Fibroblast of the conjunctiva (primary cell): ENCODE measurements around the gene TPCN1.
A peak's percentile ranks its signal among the peaks of the same experiment; 100 is the strongest.

Source experiments
- DNase-seq: peaks from one replicate; pipeline ENCODE4 v3.0.0-alpha.2; 2010; ENCODE audit warnings: low read depth

TPCN1 gene

DNA sequence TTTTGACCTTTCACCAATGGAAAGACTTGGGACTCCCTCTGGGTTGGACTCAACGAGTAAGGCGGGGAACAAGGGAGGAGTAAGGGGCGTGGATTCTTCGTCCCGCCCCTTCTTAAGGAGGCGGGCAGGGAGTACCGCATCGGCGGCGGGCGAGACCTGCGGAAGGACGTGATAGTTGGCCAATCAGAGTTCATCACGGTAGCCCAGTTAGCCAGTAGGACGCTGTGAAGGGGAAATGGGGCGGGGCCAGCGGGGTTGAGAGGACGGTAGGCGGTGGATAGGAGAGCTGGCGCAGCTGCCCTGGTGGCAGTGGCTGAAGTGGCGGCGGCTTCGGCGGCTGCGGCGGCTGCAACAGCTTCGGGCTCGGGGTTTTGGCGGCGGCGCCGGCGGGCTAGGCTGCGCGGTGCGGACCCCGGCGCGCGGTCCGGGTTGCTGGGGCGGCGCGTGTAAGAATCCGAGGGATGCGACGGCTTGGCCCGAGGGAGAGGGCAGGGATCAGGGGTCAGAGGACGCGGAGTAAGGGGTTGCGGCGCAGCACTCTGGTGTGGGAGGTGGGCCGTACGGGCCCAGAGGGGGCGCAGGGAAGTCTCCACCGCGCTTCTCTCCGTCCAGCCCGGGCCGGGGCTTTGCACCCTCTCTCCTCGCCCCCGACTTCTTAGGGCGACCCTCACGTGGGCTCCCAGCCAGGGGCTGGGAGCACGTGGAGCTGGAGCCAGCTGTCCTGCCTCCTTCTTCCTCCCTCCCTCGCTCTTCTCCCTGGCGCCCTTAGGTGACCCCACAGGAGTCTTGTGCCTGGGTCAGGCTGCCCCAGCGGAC lies at the start of gene TPCN1:
Gene TPCN1, plus strand, starts transcription at position 284 of the 816 bp plus-strand sequence. CDS start 5,389 bp downstream, outside the sequence.
- DNase-seq, result peak; percentile 100

DNA sequence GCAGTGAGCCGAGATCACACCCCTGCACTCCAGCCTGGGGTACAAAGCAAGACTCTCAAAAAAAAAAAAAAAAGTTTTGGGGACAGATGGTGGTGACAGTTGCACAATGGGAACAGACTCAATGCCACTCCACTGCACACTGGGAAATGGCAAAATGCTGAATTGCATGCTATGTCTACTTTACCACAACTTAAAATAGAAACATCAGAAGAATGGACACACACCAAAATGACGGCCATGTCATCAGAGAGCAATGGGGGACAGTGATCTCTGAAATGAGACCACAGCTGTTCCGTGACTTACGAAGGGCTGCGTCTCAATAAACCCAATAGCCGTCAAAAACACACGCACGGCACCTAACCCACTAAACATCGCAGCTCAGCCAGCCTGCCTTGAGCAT lies 49.7 kb upstream of the TPCN1 start:
- no peak for DNase-seq

DNA sequence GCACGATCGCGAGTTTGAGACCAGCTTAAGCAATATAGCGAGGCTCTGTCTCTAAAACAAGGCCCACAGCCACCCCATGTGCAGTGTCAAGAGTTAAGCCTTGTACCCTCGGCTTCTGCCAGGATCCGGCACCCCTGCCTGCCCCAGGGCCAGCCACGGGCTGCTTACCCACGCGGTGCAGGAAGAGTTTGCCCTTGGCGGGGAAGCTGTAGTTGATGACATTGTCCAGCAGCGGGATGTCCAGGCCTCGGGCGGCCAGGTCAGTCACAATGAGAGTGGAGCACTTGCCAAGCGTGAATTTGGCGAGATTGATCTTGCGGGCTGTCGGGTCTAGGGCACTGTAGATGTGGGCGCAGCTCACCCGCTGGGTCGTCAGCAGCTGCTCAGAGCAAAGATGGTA lies 49.1 kb upstream of the TPCN1 start:
- no peak for DNase-seq

DNA sequence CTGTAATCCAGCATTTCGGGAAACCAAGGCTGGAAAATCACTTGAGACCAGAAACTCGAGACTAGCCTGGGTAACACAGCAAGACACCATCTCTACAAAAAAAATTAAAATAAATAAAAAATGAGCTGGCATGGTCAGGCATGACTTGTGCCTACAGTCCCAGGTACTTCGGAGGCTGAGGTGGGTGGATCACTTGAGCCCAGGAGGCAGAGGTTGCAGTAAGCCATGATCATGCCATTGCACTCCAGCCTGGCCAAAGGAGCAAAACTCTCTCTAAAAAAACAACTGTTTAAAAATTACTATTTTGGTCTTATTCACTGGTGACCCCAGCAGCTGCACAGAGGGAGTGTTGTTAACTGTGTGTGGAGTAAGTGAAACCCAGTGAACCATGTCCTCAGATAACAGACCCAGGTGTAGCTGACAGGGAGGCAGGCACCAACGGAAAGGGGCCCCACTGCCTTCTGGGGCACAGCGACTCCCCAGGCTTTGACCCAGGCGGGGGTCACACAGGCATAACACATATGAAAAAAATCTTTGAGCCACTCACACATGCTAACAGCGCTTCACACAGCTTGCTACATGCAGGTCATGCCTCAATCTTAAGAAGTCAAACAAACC lies 48.1 kb upstream of the TPCN1 start:
- no peak for DNase-seq

DNA sequence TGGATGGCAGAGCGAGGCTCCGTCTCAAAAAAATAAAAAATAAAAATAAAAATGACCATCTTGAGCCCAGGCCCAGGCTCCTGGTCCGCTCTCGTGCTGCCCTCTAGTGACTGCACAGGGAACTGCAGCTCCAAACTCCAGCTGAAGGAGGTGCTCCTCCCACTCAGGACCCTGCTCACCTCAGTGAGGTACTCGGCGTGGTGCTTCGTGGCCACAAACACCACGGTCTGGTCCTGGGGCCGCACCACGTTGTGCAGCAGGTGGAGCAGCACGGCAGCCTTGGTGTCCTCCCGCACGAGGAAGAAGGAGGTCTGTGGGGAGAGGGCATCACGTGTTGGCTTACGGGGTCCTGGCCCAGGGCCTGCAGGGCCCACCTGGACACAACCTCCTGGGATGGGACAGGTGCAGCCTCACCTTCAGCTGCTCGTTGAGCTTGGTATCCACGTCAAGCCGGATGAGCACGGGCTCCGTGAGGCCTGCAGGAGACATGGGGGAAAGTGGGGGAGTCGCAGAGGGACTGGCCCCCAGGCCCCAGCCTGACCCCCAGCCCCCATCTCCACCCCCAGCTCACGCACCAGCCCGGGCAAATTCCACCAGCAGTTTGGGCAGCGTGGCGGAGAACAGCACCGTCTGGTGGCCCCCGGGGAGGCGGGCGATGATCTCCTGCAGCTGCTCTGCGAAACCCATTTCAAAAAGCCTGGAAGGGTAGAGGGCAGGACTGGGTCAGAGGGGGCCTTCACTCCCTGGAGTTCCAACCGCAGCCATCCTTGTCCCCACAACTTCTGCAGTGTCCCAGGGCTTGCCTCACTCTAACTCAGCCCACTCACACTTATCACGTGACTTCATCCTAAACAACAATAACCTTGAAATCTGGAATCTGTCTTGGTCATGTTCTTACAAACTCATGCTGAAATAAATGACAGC lies 46.5 kb upstream of the TPCN1 start:
- DNase-seq, result peak; percentile 40

DNA sequence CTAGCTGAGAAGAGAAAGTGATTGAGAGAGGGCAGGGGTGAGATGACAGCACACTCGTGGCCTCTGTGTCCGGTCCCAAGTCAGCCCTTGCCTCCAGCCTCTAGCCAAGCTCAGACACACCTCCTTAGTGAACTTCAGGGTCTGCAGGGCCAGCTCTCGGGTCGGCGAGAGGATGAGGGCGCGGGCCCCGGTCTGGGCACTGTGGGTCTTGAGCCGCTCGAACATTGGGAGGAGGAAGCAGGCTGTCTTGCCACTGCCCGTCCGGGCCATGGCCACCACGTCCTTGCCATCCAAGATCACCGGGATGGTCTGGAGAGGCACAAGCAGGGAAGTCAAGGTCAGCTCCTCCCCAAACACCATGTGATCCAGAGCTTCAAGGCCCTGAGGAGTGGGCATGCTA lies 42.2 kb upstream of the TPCN1 start:
- no peak for DNase-seq

DNA sequence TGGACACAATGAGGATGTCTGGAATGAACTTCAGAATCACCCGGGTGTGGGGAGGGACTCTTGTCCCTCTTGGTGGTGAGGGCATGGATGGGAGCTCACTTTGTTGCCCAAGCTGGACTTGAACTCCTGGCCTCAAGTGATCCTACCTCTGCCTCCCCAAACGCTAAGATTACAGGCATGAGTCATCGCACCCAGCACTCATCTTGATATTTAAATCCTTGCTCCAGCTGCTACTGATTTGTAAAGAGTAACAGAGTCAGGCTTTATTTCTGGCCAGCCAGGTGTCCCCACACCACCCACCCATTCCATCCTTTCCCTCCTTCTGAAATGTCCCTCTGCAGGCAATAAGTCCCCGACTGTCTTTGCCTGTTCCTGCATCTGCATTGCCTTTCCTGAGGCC lies 40.9 kb upstream of the TPCN1 start:
- no peak for DNase-seq

DNA sequence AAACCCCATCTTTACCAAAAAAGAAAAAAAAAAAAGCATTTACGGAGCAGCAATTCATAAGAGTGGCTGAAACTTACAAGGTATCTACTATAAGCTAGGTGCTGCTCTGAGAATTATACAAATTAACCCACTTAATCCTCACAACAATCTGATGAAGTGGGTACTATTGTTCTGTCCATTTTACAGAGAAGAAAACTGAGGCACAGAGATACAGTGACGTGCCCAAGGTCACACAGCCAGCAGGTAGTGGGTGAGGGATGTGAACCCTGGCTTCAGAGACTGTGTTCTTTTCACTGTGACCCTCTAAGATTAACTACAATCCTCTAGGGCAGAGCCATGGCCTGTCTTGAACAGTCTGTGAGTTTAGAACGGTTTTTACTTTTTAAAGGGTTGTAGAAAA lies 39.3 kb upstream of the TPCN1 start:
- DNase-seq, result no peak

DNA sequence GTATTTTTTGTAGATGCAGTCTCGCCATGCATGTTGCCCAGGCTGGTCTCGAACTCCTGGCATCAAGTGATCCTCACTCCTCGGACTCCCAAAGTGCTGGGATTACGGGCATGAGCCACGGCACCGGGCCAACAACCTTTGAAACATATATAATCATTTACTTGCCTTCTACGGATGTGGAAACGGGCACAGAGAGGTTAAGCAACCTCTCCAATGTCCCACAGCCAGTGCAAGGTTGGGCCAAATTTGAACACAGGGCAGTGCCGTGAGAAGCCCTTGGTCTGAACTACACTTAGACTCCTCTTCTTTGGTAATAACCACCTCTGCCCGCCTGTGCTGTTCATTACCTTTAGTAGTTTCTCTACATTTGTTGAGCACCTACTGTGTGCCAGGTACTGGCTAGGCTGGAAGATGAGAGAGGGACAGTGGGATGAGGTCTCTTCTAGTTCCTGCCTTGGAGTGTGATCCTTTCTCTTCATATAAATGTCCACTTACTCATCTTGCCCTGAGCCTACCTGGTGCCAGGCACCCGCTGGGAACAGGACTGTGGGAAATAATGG lies 38.2 kb upstream of the TPCN1 start:
- DNase-seq, result no peak

DNA sequence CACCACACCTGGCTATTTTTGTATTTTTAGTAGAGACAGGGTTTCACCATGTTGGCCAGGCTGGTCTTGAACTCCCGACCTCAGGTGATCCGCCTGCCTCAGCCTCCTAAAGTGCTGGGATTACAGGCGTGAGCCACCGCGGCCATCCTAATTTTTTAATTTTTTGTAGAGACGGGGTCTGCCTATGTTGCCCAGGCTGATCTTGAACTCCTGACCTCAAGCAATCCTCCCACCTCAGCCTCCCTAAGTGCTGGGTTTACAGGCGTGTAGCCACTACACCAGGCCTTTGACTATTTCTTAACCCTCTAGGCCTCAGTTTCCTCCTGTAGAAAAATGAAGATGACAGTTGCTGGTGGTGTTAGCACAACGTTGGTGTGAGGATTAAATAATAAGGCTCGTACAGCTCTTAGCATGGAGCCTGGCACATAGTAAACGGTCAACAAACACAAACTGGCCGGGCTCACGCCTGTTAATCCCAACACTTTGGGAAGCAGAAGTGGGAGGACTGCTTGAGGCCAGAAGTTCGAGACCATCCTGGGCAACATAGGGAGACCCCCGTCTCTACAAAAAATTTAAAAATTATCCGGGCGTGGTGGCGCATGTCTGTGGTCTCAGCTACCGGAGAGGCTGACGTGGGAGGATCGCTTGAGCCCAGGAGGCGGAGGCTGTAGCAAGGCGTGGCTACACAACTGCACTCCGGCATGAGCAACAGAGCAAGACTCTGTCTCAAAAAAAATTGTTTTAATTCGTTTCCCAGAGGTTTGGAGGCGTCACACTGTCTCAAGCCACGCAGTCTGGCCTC lies 37.0 kb upstream of the TPCN1 start:
- DNase-seq, result no peak

DNA sequence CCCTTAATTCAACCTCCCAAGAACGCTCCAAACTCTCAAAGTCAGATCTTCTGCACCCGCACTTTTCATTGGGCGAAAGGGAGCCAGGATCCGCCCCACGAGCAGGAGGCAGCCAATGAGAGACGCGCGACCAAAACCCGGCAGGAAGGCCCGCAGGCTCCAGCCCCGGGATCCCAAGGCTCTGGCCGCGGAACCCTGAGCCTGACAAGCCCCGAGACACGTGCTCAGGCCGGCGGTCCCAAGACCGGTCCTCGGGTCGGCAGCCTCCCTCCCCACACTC lies 36.4 kb upstream of the TPCN1 start:
- peak; percentile 83 for DNase-seq

DNA sequence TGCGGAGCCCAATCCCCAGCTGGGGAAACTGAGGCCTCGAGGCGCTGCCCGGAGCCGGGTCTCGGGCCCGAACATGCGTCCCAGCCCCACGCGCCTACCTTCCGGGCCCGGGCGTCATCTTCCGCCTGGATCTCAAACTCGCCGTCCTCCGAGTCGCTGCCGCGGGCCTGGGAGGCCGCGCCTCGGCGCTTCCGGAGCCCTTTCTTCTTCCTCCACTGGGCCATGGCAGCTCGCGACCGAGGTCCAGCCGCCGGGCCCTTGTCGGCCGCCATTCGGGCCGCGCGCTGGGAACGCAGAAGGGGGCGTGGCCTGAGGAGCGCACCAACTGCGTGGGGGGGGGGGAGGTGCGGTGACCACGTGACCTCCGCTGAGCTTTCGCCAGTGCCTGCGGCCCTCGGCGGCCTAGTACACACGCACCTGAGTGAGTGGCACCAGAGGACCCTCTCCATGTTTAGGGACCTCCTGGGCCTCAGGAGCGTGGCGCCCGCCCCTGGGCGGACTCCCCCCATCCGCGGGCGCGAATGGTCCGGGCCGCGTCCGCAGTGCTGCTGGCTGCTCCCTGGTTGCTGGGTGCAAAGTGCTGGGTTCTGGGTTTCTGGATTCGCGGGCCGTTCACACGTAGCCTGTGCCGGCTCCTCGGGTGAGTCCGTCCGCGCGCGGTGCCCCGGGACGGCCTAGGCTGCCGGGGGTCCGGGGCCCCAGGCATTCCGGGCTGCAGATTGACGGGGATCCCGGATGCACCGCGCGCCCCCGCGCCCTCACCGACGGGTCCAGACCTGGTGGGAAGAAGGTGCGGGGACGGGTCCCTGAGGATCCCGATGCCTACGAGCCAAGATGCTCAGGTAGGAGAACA lies 35.9 kb upstream of the TPCN1 start, which contains the start of the genes DDX54 and RITA1:
Gene DDX54, minus strand, starts transcription at position 299 of the 853 bp plus-strand sequence. Its CDS starts 27 bp downstream, at position 272.
Gene RITA1, plus strand, starts transcription at position 542 of the 853 bp plus-strand sequence. CDS start 1,026 bp downstream, outside the sequence.
- DNase-seq, result no peak

DNA sequence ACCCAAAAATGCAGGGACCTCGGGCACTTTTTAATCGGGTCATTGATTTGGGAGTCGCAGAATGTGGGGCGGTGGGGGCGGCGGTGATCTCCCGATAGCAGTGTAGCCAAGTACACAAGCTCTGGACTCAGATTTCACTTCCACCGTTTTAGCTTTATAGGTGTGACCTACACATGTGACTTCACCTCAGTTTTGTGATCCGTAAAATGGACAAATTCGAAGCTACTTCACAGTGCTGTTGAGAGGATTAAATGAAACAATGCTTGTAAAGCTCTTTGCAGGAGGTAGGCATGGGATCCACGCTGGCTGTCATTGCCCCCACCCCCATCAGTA lies 35.3 kb upstream of the TPCN1 start:
- DNase-seq, result no peak

DNA sequence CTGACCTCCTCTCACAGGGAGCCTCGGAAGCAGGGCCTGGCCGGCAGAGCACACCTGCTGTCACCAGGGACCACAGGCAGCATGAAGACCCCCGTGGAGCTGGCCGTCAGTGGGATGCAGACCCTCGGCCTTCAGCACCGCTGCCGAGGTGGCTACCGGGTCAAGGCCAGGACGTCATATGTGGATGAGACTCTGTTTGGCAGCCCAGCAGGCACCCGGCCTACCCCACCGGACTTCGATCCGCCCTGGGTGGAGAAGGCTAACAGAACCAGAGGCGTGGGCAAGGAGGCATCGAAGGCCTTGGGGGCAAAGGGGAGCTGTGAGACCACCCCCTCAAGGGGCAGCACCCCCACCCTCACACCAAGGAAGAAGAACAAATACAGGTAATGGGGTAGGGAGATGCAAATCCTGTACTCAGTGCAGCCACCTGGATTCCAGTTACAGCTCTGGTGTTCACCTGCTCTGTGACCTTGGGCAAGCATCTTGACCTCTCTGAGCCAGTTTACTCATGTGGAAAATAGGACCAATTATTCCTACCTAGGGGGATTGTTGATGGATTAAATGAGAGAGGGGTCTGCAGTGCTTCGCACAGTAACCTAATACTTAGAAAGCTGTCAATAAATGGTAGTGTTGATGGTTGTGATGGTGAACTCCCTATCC lies 34.5 kb upstream of the TPCN1 start:
- no peak for DNase-seq

DNA sequence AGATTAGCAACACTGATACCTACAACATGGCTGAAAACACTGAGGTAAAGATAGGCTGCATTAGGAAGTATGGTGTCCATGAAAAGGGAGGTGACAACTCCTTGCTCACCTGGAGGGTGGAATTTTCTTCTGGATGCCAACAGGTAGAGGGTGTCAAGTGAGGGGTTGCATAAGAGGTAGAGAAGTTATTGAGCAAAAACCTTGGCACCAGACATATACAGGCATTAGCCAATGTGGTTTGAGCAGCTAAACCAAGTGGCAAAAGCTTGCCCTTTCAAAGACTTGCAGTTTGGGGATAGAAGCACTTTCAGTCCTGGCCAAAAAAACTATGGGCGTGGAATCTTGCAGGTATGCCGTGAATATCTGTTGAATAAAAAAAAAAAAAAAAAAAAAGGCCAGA lies 31.9 kb upstream of the TPCN1 start:
- no peak for DNase-seq

DNA sequence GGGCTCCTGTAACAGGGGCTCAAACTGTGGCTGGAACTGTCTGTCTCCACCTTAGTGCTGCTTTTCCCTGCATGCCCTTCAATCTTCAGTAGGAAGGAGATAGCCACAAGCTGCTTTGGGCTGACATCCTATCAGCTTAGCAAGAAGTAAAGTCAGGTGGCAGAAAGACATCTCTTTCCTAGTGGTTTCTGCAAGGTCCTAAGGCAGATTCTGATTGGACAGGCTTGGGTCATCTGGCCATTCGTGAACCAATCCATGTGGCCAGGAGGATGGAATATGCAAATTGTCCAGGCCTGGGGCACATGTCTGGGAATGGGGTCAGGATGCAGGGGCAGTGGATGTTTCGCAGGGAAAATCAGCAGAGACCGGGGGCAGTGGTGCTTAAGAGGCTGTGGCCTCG lies 30.5 kb upstream of the TPCN1 start:
- no peak for DNase-seq

DNA sequence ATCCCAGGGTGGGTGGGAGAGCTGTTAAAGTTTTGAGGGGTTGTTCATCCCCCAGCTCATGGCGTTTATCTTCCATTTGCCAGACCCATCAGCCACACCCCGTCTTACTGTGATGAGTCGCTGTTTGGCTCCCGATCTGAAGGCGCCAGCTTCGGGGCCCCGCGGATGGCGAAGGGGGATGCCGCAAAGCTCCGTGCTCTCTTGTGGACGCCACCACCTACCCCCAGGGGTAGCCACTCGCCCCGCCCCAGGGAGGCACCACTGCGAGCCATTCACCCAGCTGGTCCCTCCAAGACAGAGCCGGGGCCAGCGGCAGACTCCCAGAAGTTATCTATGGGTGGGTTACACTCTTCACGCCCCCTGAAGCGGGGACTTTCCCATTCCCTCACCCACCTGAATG lies 30.0 kb upstream of the TPCN1 start:
- no peak for DNase-seq

DNA sequence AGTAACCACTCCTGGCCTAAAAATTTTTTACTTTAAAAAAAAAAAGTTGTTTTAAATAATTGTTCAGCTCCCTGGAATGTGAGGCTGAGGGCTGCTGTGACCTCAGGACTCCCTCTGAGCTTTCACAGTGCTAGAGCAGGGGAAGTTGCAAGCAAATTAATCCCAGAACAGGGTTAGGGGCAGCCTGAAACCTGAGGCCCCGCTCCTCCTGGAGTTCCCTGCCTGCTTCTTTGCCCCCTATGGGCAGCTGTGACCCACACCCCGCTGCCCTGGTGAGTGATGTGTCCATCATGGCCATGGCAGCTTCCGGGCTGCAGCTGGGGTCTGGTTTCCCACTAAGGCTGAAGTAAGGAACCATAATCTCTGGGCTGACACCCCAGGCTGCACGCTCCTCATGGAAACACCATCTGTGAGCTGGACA lies 26.3 kb upstream of the TPCN1 start:
- DNase-seq, result peak; percentile 26

DNA sequence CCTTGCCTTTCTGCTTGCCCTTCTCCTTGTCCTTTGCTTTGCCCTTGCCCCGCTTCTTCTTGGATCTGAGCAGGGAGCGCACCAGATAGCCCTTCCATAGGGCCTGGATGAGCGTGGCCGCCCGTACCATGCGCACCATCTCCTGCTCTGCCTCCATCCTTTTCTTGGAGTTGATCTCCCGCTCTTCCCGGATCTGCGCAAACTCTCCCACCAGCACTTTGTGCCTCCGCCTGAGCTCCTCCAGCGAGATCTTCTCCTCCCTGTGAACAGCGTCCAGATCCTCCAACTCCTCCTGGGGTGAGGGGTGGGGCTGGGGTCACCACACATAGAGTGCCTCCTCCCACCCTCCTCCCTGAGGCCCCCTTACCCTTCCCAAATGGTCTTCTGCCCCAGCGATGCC lies 25.7 kb upstream of the TPCN1 start:
- DNase-seq, result no peak

DNA sequence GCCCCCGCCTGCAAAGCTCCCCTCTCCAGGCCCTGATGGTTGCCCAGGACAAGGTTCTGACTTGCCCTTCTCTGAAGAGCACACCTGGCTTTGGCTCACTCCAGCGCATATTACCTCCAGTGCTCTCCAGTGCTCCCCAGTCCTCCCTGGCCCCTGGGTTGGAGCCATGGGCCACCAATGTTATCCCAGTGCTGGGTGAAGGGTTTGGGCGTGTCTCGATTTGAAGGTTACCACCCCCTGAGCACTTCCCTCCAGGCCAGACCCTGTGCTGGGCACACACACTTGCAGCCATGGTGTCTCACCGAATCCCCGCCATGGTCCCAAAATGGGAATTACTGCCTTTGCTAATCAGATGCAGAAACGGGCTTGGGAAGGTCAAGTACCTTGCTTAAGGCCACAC lies 24.7 kb upstream of the TPCN1 start:
- no peak for DNase-seq
